GM12891 (cell line): ENCODE measurements around the gene NRXN3.

ENCODE experiments used
- PAX5 ChIP-seq: IDR thresholded peaks from 2 replicates; pipeline ENCODE4 v1.6.1; 2011; ENCODE audit warnings: low read length, moderate library complexity, mild to moderate bottlenecking; ENCODE audit not compliant: insufficient read depth, severe bottlenecking
- POLR2A ChIP-seq: IDR thresholded peaks from 2 replicates; pipeline ENCODE4 v1.6.1; 2011; ENCODE audit warnings: low read depth, low read length, control low read depth
- POLR2AphosphoS5 ChIP-seq: IDR thresholded peaks from 2 replicates; pipeline ENCODE4 v1.6.1; 2011; ENCODE audit warnings: low read depth, low read length, control low read depth
- POU2F2 ChIP-seq: IDR thresholded peaks from 2 replicates; pipeline ENCODE4 v1.6.1; 2011; ENCODE audit warnings: low read depth, mild to moderate bottlenecking, control low read depth, low read length, moderate library complexity
- SPI1 ChIP-seq: IDR thresholded peaks from 2 replicates; pipeline ENCODE4 v1.6.1; 2011; ENCODE audit warnings: low read depth, low read length, control low read depth
- TAF1 ChIP-seq: IDR thresholded peaks from 2 replicates; pipeline ENCODE4 v1.6.1; 2011; ENCODE audit warnings: low read depth, low read length, control low read depth

GRCh38 chr14:79466938-79467527, 1296.9 kb downstream of the NRXN3 start:
- TF ChIP-seq POLR2A (no peak), TAF1 (no peak), PAX5 (no peak), POLR2AphosphoS5 (no peak), SPI1 (no peak), POU2F2 (no peak)
